ENCODE data around the gene SLC25A10. TPM values are rescaled to one million over a fixed set of nuclear protein-coding genes. Genes with fewer than 3 reads are reported as not detected.

Gene SLC25A10
- total RNA-seq, 1 donor from 2014 or later: 6.7 TPM

DNA sequence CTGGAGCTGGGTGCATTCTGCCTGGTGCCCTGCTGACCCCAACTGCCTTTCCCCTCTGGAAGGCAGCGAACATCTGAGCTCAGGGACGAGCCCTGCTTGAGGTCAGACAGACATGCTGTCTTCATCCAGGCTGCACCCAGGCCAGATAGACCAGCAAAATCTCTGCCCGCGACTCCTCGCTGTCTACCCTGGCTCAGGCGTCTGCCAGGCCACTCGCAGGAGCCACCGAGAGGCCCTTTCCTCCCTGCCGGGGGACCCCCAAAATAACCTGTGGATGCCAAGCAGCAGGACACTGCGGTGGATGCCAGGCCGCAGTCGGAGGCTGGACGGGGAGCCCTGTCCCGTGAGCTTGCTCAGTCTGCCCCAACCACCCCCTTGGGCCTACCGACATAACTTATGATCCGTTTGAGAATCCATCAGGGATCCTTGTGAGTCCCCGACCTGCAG lies 3.3 kb upstream of the SLC25A10 start:
- peak overlapping the region; percentile 76 for H3K4me3 Mint-ChIP-seq (ENCODE audit: unreplicated experiment)
- H3K9me3 Mint-ChIP-seq (ENCODE audit: unreplicated experiment): no peaks in the 10 kb centered on the region
- H3K27ac Mint-ChIP-seq (ENCODE audit: unreplicated experiment): no peak overlapping the region
- peaks cover 21% of the 10 kb centered on the region for H3K36me3 Mint-ChIP-seq (ENCODE audit: low read depth, unreplicated experiment)
- peaks cover 15% of the 10 kb centered on the region for H3K27me3 Mint-ChIP-seq (ENCODE audit: unreplicated experiment)
- no peak for TF ChIP-seq CTCF (IDR thresholded peaks at IDR 0.05; ENCODE audit: unreplicated experiment)
- H3K4me1 Mint-ChIP-seq (ENCODE audit: unreplicated experiment): peaks cover 21% of the 10 kb centered on the region
- DNase-seq (ENCODE audit: low spot score): no peak

DNA sequence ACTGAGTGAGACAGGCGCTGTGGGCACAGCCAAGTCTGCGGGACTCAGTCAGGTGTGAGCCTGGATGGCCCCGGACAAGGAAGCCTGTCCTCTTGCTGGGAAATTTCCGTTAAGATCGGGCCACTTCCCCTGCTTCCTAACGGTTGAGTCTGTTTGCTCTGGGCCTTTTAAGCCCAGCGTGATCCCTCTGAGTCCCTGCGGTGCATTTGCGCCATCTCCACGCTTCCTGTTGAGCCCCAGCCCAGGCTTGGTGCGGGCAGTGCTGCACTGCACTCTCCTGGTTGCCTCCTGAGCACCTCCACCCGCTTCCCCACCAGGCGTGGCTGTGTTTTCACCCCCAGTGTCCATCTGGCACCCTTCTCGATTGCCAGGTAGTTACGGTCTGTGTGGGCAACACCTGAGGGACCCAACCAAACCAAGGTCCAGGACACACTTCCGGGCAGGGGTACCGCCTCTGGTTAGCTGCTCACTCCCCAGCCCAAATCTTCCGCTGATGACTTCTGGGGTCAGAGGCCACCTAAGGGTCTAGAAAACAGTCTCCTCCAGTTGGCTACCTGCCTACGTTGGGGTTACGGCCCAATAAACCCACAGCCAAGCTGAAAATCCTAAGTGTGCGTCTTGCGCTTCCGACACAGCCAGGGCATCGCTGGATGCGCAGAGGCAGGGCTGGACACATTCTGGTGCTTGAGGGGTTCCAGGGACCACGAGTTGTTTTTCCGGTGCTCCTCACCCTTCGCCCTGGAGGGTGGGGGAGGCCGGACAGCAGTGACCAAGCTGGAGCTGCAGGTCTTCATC lies 1.4 kb upstream of the SLC25A10 start:
- peaks cover 17% of the 10 kb centered on the region for H3K4me1 Mint-ChIP-seq (ENCODE audit: unreplicated experiment)
- peak overlapping the region; percentile 24 for H3K27ac Mint-ChIP-seq (ENCODE audit: unreplicated experiment)
- DNase-seq (ENCODE audit: low spot score): no peak
- H3K27me3 Mint-ChIP-seq (ENCODE audit: unreplicated experiment): peaks cover 11% of the 10 kb centered on the region
- no peak for TF ChIP-seq CTCF (IDR thresholded peaks at IDR 0.05; ENCODE audit: unreplicated experiment)
- peak overlapping the region; percentile 81 for H3K4me3 Mint-ChIP-seq (ENCODE audit: unreplicated experiment)
- H3K9me3 Mint-ChIP-seq (ENCODE audit: unreplicated experiment): no peaks in the 10 kb centered on the region
- peaks cover 16% of the 10 kb centered on the region for H3K36me3 Mint-ChIP-seq (ENCODE audit: low read depth, unreplicated experiment)

DNA sequence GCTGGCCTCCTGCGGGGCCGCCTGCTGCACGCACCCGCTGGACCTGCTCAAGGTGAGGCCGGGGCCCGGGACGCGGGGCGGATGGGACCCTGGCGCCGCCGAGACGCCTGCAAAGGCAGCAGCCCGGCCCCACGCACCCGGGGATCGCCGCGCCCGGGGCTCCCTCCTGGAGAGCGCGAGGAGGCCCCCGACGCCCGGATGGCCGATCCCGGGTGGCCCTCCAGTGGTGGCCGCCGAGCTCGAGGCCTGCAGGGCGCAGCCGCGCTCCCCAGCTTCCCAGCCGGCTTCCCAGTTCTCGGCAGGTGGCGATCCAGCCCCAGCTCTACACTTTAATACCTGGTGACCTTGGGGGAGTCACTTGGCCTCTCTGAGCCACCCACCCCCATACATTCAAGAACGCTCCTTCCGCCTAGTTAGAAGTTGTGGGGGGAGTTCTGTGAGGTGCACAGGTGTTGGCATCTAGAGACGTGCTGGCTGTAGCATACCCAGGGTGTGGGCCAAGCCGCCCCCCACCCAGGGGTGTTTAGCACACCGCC lies 452 bp downstream of the SLC25A10 start:
- peaks cover 17% of the 10 kb centered on the region for H3K4me1 Mint-ChIP-seq (ENCODE audit: unreplicated experiment)
- peak; percentile 43 for DNase-seq (ENCODE audit: low spot score)
- peaks cover 3% of the 10 kb centered on the region for H3K36me3 Mint-ChIP-seq (ENCODE audit: low read depth, unreplicated experiment)

GRCh38 chr17:81713004-81713555 lies 996 bp downstream of the SLC25A10 start:
- peak overlapping the region; percentile 37 for H3K27ac Mint-ChIP-seq (ENCODE audit: unreplicated experiment)
- peaks cover 8% of the 10 kb centered on the region for H3K27me3 Mint-ChIP-seq (ENCODE audit: unreplicated experiment)

More for the DNA sequence above, 452 bp downstream of the SLC25A10 start:
- H3K27me3 Mint-ChIP-seq (ENCODE audit: unreplicated experiment): peaks cover 6% of the 10 kb centered on the region
- H3K4me3 Mint-ChIP-seq (ENCODE audit: unreplicated experiment): peak overlapping the region; percentile 89
- no peaks in the 10 kb centered on the region for H3K9me3 Mint-ChIP-seq (ENCODE audit: unreplicated experiment)
- TF ChIP-seq CTCF (IDR thresholded peaks at IDR 0.05; ENCODE audit: unreplicated experiment): no peak
- H3K27ac Mint-ChIP-seq (ENCODE audit: unreplicated experiment): peak overlapping the region; percentile 37

More at GRCh38 chr17:81713004-81713555, 996 bp downstream of the SLC25A10 start:
- Mint-ChIP-seq H3K9me3 (ENCODE audit: unreplicated experiment) (no peaks in the 10 kb centered on the region), H3K36me3 (ENCODE audit: low read depth, unreplicated experiment) (peaks cover 3% of the 10 kb centered on the region), H3K4me1 (ENCODE audit: unreplicated experiment) (peaks cover 17% of the 10 kb centered on the region), H3K4me3 (ENCODE audit: unreplicated experiment) (peak overlapping the region; percentile 89)
- no peak for DNase-seq (ENCODE audit: low spot score)
- TF ChIP-seq CTCF (IDR thresholded peaks at IDR 0.05; ENCODE audit: unreplicated experiment): no peak

Data from endothelial cell (in vitro differentiated cells).